NCI-H2227 treated with DMSO at 0.1 percent for 48 hours (cell line): Measurements from ENCODE around the gene ZNF440.
"Not testable (repeated sequence)": the region's sequence is repeated elsewhere in the genome, so short reads cannot be mapped to it uniquely, and the experiment has no call there.

Experiments
- DNase-seq: peaks from one replicate; lab custom pipeline; 2025; lab: John Stamatoyannopoulos, UW

The ZNF440 gene

GRCh38 chr19:11828957-11829876, 15.1 kb downstream of the ZNF440 start:
- DNase-seq: not testable (repeated sequence)

- DNase-seq: no peak
Observed at GRCh38 chr19:11832253-11832912, 18.3 kb downstream of the ZNF440 start.

- DNase-seq: no peak
Observed at GRCh38 chr19:11833541-11833940, 19.5 kb downstream of the ZNF440 start.

DNA sequence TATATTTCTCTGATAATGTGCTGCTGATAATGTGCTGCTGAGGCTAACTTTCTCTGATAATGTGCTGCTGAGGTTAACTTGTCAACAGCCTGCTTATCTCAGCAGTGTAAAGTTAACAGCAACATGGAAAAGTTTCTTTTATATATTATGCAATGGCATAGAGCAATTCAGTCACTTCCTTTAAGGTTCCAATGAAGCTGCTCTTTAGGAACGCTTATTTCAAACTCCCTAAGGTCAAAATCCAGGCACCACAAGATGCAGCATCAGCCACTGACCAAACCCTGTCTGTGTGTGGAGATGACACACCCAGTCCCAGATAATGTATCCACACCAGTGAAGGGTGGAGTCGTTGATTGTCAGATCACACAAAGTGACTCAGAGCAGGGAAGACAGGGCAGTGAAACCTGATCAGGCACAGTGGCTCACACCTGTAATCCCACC, 21.6 kb downstream of the ZNF440 start:
- DNase-seq: not testable (repeated sequence)

- no peak for DNase-seq
Observed at GRCh38 chr19:11843722-11844121, 29.6 kb downstream of the ZNF440 start.

DNA sequence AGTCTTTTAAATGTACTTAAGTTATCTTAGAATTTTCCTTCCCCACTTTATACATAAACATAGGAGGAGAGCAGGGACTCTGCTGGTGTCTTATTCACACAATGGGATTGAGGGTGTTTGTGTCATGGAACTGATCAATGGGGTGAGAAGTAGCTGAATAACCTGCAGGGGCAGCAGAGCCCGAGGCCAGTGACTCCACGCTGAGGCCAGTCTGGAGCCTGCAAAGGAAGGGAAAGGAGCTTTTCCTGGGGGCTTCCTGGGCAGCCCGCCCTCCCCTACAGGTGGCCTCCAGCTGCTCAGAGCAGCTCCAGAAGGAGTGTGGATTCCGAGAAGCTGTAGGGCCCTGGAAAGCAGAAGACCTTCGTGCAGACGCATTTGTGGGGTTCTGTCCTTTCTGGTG, 33.5 kb downstream of the ZNF440 start:
- not testable (repeated sequence) for DNase-seq

DNA sequence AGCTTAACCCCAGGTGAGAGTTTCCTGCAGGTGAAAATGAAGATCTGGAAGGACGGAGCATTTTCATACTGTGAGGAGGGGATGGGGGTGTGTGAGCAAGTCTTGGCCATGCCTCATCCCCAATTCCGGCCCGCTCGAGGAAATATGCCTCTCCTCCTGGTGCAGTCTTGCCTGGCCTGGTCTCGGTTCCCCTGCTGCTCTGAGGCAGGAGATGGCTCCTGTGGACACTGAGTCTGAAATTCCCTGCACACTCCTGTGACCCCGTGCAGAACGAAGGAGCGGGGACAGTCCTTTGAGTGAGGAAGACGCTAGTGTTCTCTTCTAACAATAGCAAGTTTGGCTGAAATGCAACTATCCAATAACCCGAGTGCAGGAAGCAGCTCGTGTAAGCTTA, 34.1 kb downstream of the ZNF440 start:
- no peak for DNase-seq

GRCh38 chr19:11848594-11849469, 34.8 kb downstream of the ZNF440 start, which contains the start of gene ZNF439:
Gene ZNF439 (plus strand): TSS chr19:11848726. CDS start chr19:11848868, 142 bp downstream.
- peak; percentile 57 for DNase-seq

- DNase-seq: not testable (repeated sequence)
Observed at GRCh38 chr19:11850289-11850688, 36.2 kb downstream of the ZNF440 start.

DNA sequence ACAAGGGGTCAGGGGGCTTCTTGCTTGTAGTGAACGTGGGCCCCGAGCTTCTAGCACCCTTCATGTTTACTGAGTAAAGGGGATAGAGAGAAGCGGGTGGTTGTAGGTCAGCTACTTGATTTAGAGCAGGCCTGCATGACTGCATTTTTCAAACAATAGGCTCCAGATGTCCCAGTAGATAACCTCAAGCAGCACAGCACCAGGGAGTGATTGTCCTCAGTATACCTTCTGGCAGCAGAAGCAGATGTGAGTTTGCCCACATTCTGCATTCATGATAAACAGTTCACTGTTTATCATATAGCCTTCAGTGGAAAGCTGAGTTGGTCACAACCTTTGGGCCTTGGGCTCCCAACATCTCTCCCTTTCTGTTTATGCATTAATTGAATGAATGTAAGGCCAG, 39.3 kb downstream of the ZNF440 start:
- DNase-seq: no peak

DNA sequence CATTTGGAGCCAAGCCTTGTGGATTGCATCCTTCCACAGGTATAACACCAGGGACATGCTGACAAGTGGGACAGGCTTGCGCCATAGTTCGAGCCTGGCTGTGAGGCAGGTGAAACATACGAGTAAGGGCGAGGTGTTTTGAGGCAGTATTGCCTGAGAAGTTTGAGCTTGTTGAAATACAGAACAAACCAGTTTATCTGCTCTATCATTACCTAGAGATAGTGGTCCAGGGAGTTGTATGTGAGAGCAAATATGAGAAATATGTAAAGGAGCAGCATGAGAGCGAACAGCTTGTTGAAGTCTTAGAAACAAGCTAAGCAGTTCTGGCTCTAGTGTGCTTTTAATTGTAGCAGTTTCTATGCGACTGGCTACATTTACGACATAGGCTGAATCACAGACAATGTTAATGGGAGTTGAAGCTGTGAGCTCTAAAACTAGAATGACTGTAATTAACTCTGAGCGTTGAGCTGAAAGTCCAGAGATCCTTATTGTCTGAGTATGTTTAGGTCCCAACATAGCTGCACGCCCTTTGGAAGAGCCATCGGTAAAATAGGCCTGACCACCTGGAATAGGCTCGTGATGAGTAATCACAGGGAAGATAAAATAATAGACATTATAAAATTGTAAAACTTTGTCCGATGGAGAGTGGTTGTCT, 42.6 kb downstream of the ZNF440 start:
- no peak for DNase-seq

GRCh38 chr19:11860721-11861120, 46.6 kb downstream of the ZNF440 start:
- DNase-seq: no peak

GRCh38 chr19:11861301-11861700, 47.2 kb downstream of the ZNF440 start:
- DNase-seq: no peak

GRCh38 chr19:11867766-11868165, 53.7 kb downstream of the ZNF440 start:
- DNase-seq: not testable (repeated sequence)

- DNase-seq: no peak
Observed at GRCh38 chr19:11868188-11868587, 54.1 kb downstream of the ZNF440 start.

DNA sequence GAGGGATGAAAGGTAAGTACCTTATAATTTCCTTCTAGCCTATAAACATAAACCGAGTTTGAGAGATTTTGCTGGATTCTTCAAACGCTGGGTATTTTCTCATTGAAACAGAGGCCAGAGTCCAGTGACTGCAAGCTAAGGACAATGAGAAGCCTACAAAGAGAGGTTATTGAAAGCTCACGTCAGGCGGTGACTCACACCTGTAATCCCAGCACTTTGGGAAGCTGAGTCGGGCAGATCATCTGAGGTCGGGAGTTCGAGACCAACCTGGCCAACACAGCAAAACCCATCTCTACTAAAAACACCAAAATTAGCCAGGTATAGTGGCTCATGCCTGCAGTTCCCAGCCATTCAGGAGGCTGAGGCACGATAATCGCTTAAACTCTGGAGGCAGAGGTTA, 58.6 kb downstream of the ZNF440 start:
- no peak for DNase-seq

DNA sequence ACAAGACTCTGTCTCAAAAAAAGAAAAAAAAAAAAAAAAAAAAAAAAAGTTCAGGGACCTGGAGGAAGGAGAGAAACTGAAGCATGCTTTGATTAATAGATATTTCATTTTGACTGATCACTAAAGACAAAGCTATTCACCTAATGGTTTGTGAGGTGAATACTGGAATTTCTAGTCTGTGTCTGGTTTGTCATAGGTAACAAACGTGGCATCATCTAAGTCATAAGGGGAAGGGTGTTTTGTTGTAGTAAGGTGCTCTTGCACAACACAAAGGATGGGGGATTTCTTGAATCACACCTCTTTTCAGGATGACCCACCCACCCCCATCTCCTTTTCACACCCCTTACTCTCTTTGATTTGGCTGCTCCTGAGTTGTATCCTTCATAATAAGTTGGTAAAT, 59.7 kb downstream of the ZNF440 start:
- no peak for DNase-seq

DNA sequence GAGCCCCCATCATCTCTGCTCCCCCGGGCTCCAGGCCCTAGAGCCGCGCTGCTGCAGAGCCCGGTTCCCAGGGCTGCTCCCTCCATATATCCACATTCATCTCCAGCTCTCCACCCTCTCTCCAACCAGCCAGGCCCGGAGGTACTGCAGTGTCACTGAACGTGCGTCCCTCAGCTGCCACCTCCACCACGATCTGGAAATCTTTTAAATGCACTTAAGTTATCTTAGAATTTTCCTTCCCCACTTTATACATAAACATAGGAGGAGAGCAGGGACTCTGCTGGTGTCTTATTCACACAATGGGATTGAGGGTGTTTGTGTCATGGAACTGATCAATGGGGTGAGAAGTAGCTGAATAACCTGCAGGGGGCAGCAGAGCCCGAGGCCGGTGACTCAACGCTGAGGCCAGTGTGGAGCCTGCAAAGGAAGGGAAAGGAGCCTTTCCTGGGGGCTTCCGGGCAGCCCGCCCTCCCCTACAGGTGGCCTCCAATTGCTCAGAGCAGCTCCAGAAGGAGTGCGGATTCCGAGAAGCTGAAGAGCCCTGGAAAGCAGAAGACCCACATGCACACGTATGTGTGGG, 65.7 kb downstream of the ZNF440 start:
- not testable (repeated sequence) for DNase-seq

DNA sequence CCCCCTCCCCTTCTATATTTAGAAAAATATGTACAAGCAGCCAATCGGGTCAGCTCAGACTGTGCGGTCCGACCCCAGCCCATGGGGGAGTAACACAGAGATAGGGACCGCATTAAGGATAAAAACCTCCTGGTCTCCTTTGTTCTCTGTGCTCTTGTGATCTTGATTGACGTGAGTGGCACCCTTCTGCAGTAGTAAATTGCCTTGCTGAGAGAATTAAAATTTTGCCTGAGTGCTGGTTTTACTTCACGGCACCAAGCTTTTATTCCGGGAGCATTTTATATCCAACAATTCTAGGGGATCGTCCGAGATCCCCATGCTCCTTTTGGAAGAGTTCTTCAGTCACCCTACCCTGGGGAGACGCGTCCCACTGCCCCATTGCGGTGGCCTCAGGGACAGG, 66.5 kb downstream of the ZNF440 start:
- DNase-seq: no peak

GRCh38 chr19:11881151-11881800, 67.2 kb downstream of the ZNF440 start:
- peak; percentile 4 for DNase-seq

- no peak for DNase-seq
Observed at GRCh38 chr19:11882606-11883005, 68.5 kb downstream of the ZNF440 start.
